HCT116 (cell line): ENCODE results near the gene IFNL2. TPM values are rescaled to one million over a fixed set of nuclear protein-coding genes. Genes with fewer than 3 reads are reported as not detected.

Experiments used
- ATAC-seq: fragments of 200-7000 bp; cut with Tn5 transposase; 2 replicates; pipeline ENCODE4 v1.9.1; 2020; ENCODE audit warnings: mild to moderate bottlenecking, moderate library complexity
- BruUV-seq: library from RNA; stranded (reverse); fragments of 400-500 nt; replicated peaks from 2 replicates; lab custom pipeline; 2021; lab: Mats Ljungman, UMichigan
- CTCF ChIA-PET: fragments of 300-600 bp; sonication (Branson Sonifier 250); formaldehyde crosslinking; loops from one replicate; lab custom pipeline; 2021; ENCODE audit warnings: antibody characterized with exemption; lab: Charles Lee
- POLR2A ChIA-PET: fragments of 300-600, 350-600 bp; sonication (Branson Sonifier 250); formaldehyde crosslinking; loops from one replicate; lab custom pipeline; 2021; ENCODE audit warnings: antibody characterized with exemption; lab: Charles Lee
- RAD21 ChIA-PET, 2 experiments: fragments of 300-600 bp; sonication (Branson Sonifier 250); formaldehyde crosslinking; loops; one replicate each; lab custom pipeline; 2023; ENCODE audit warnings: low total read pairs in 2 of 2; ENCODE audit not compliant: uncharacterized antibody in 2 of 2, unreplicated experiment in 2 of 2, low non-redundant PET in 1 of 2; lab: Charles Lee
- DNase-seq: peaks from one replicate; pipeline ENCODE4 v3.0.0-alpha.2; 2010; ENCODE audit warnings: low read depth, low spot score
- H2AFZ ChIP-seq: fragments of 200-600 bp; shearing (Covaris generic), sonication (generic); 2 replicates; pipeline ENCODE4 v1.6.1; 2017; ENCODE audit warnings: low read depth, mixed run types, mixed read lengths, antibody characterized with exemption, low read length; ENCODE audit not compliant: poor library complexity, severe bottlenecking
- H3K27ac ChIP-seq: 2 replicates; pipeline ENCODE4 v1.5.1; 2012; ENCODE audit warnings: low read depth, low read length
- H3K27me3 ChIP-seq: fragments of 200-600 bp; sonication (generic); 2 replicates; pipeline ENCODE4 v1.6.1; 2016; ENCODE audit warnings: mixed run types, low read length, mixed read lengths; ENCODE audit not compliant: insufficient read depth
- H3K36me3 ChIP-seq, 2 experiments: fragments of 200-500 bp in 1 of 2; fragments of 200-600 bp in 1 of 2; sonication (Bioruptor generic) in 1 of 2; sonication (generic) in 1 of 2; 2 replicates each; pipeline versions ENCODE4 v1.5.1 to v1.6.1; 2014 to 2016; ENCODE audit warnings: low read length in 2 of 2, inconsistent platforms in 1 of 2, mixed read lengths in 1 of 2, mixed run types in 1 of 2; ENCODE audit not compliant: insufficient read depth in 2 of 2, control insufficient read depth in 1 of 2
- H3K4me1 ChIP-seq, 2 experiments: fragments of 200-600 bp in 1 of 2; sonication (generic) in 1 of 2; 2 replicates each; pipeline versions ENCODE4 v1.5.1 to v1.6.1; 2012 to 2017; ENCODE audit warnings: low read length in 2 of 2, inconsistent platforms in 1 of 2, mild to moderate bottlenecking in 1 of 2, mixed read lengths in 1 of 2, mixed run types in 1 of 2, moderate library complexity in 1 of 2; ENCODE audit not compliant: insufficient read depth in 2 of 2, control insufficient read depth in 1 of 2
- H3K4me2 ChIP-seq: fragments of 200-600 bp; sonication (generic); 2 replicates; pipeline ENCODE4 v1.6.1; 2017; ENCODE audit warnings: mixed run types, low read length, mixed read lengths
- H3K4me3 ChIP-seq, 2 experiments: fragments of 200-600 bp in 1 of 2; sonication (generic) in 1 of 2; replicated peaks in 1 of 2; 2 replicates each; pipeline ENCODE4 v1.5.1; 2011 to 2016; ENCODE audit warnings: low read length in 2 of 2, control low read depth in 1 of 2, low read depth in 1 of 2, mild to moderate bottlenecking in 1 of 2, mixed read lengths in 1 of 2, mixed run types in 1 of 2
- H3K79me2 ChIP-seq: fragments of 200-600 bp; sonication (generic); 2 replicates; pipeline ENCODE4 v1.6.1; 2017; ENCODE audit warnings: mild to moderate bottlenecking, mixed run types, low read length, moderate library complexity, mixed read lengths; ENCODE audit not compliant: insufficient read depth
- H3K9ac ChIP-seq: fragments of 200-600 bp; sonication (generic); 2 replicates; pipeline ENCODE4 v1.6.1; 2016; ENCODE audit warnings: low read length, mixed read lengths
- H3K9me2 ChIP-seq: fragments of 200-600 bp; sonication (generic), shearing (Covaris generic); 2 replicates; pipeline ENCODE4 v1.6.1; 2017; ENCODE audit warnings: mixed run types, mild to moderate bottlenecking, moderate library complexity; ENCODE audit not compliant: insufficient read depth
- H3K9me3 ChIP-seq, 2 experiments: fragments of 200-500 bp in 1 of 2; fragments of 200-600 bp in 1 of 2; sonication (Bioruptor generic) in 1 of 2; sonication (generic) in 1 of 2; 2 replicates each; pipeline ENCODE4 v1.6.1; 2014 to 2017; ENCODE audit warnings: low read length in 2 of 2, mixed read lengths in 2 of 2, inconsistent platforms in 1 of 2, low read depth in 1 of 2, mild to moderate bottlenecking in 1 of 2, mixed run types in 1 of 2, moderate library complexity in 1 of 2; ENCODE audit not compliant: control insufficient read depth in 1 of 2, insufficient read depth in 1 of 2
- H4K20me1 ChIP-seq: fragments of 200-600 bp; sonication (generic), shearing (Covaris generic); 2 replicates; pipeline ENCODE4 v1.6.1; 2017; ENCODE audit warnings: mixed run types, mild to moderate bottlenecking, moderate library complexity; ENCODE audit not compliant: insufficient read depth
- CEBPB ChIP-seq: IDR thresholded peaks from 2 replicates; pipeline ENCODE4 v1.6.1; 2012; ENCODE audit warnings: low read depth
- ELF1 ChIP-seq: IDR thresholded peaks from 2 replicates; pipeline ENCODE4 v1.6.1; 2012; ENCODE audit warnings: low read depth, borderline replicate concordance
- FOSL1 ChIP-seq: IDR thresholded peaks from 2 replicates; pipeline ENCODE4 v1.6.1; 2012; ENCODE audit warnings: low read depth
- JUND ChIP-seq: IDR thresholded peaks from 2 replicates; pipeline ENCODE4 v1.6.1; 2012
- POLR2AphosphoS5 ChIP-seq: IDR thresholded peaks from 2 replicates; pipeline ENCODE4 v1.6.1; 2011; ENCODE audit warnings: mild to moderate bottlenecking, low read depth, low read length, moderate library complexity
- REST ChIP-seq: IDR thresholded peaks from 2 replicates; pipeline ENCODE4 v1.6.1; 2012; ENCODE audit warnings: low read depth
- SRF ChIP-seq: IDR thresholded peaks from 2 replicates; pipeline ENCODE4 v1.6.1; 2012; ENCODE audit warnings: low read depth
- YY1 ChIP-seq: IDR thresholded peaks from 2 replicates; pipeline ENCODE4 v1.6.1; 2011; ENCODE audit warnings: low read length, low read depth, moderate library complexity, mild to moderate bottlenecking; ENCODE audit not compliant: insufficient replicate concordance; ENCODE audit errors: extremely low read depth
- ZFX ChIP-seq: fragments of 450-650 bp; IDR thresholded peaks from 2 replicates; pipeline ENCODE4 v1.6.1; 2017
- ZNF274 ChIP-seq: fragments of 200-500 bp; sonication (Bioruptor generic); IDR thresholded peaks from 2 replicates; pipeline ENCODE4 v1.6.1; 2014; ENCODE audit warnings: mild to moderate bottlenecking, low read depth, low read length, inconsistent platforms
- intact Hi-C: fragments of 100-400 bp; cut with micrococcal nuclease; formaldehyde crosslinking; loops from 2 replicates; pipeline ENCODE4 v1.10.0; 2022
- total RNA-seq: library from RNA; stranded (reverse); gene quantifications from one replicate; pipeline ENCODE4 v1.2.1, GENCODE V29; 2021; ENCODE audit not compliant: unreplicated experiment
- TF ChIP-seq, protein P1 (sequence below), 3 experiments: fragments of 200-600 bp in 1 of 3; sonication (generic) in 1 of 3; IDR thresholded peaks in 2 of 3; conservative IDR thresholded peaks in 1 of 3; 2 replicates each; pipeline ENCODE4 v1.5.1; 2012 to 2017; ENCODE audit warnings: low read depth in 2 of 3, low read length in 2 of 3, antibody characterized with exemption in 1 of 3, borderline replicate concordance in 1 of 3, control low read depth in 1 of 3, mild to moderate bottlenecking in 1 of 3, mixed read lengths in 1 of 3, mixed run types in 1 of 3, moderate library complexity in 1 of 3; ENCODE audit not compliant: insufficient read depth in 1 of 3

Gene IFNL2
- total RNA-seq, 1 experiment from 2014 or later = not detected

DNA sequence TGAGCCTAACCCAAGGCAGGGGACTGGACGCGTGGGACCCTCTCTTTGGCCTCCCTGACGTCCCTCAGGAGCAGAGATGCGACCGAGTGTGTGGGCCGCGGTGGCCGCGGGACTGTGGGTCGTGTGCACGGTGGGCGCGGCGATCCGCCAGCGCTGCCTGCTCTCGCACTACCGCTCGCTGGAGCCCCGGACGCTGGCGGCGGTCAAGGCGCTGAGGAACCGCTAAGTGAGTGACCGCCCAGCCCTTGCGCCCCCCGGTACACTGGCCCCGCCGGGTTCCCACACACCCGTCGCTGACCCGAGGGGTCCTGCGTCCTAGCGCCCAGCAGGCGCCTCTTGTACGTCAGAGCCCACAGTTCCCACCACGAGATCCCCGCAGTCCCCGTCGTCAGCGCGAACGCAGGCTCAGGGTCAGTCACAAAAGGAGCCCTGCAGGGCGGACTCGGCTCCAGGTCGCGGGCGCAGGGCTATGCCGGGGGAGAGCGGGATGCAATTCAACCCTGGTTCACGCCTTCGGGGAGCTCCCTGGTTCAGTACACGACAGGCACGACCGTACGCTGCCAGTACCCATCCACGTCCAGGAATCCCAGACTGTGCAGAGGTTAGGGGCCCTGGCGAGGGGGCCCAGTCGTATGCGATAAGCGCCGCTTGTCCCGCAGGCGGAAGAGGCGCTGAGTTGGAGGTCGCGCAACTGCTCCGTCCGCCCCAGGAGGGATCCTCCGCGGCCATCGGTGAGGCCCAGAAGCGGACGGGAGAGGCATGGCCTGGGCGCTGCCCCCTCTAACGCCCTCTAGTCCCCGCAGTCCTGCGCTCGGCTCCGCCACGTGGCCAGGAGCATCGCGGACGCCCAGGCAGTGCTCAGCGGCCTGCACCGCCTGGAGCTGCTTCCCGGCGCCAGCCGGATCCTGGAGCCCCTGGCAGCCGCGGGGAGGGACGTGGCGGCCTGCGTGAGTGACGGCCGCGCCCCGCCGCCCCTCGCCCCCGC is 3.6 kb upstream of the IFNL2 start:
- intact Hi-C loops = no loop called here
- CTCF ChIA-PET = no interaction called here
- no TSS peak for BruUV-seq
- TF ChIP-seq FOSL1 = no peak
- no peak for TF ChIP-seq POLR2AphosphoS5
- TF ChIP-seq, protein P1, sequence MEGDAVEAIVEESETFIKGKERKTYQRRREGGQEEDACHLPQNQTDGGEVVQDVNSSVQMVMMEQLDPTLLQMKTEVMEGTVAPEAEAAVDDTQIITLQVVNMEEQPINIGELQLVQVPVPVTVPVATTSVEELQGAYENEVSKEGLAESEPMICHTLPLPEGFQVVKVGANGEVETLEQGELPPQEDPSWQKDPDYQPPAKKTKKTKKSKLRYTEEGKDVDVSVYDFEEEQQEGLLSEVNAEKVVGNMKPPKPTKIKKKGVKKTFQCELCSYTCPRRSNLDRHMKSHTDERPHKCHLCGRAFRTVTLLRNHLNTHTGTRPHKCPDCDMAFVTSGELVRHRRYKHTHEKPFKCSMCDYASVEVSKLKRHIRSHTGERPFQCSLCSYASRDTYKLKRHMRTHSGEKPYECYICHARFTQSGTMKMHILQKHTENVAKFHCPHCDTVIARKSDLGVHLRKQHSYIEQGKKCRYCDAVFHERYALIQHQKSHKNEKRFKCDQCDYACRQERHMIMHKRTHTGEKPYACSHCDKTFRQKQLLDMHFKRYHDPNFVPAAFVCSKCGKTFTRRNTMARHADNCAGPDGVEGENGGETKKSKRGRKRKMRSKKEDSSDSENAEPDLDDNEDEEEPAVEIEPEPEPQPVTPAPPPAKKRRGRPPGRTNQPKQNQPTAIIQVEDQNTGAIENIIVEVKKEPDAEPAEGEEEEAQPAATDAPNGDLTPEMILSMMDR (IDR thresholded peaks at IDR 0.05 in 2 of 3, conservative IDR thresholded peaks at IDR 0.05 in 1 of 3; ENCODE audit: borderline replicate concordance in 1 of 3, insufficient read depth in 1 of 3, low read depth in 2 of 3, low read length in 2 of 3) = no peak
- TF ChIP-seq CEBPB = no peak
- no peak for TF ChIP-seq SRF
- TF ChIP-seq ELF1 = no peak
- TF ChIP-seq ZNF274 = no peak
- TF ChIP-seq REST = no peak
- no peak for TF ChIP-seq YY1
- no peak for TF ChIP-seq ZFX
- no peak for TF ChIP-seq JUND
- TF ChIP-seq, all 23 proteins: peak for 0
- H3K36me3 ChIP-seq = no peaks in the 10 kb centered on the region
- H3K9me3 ChIP-seq = no peaks in the 10 kb centered on the region
- no peaks in the 10 kb centered on the region for H4K20me1 ChIP-seq
- no peak overlapping the region for H3K9ac ChIP-seq
- no peak overlapping the region for H3K4me2 ChIP-seq
- H3K4me3 ChIP-seq = no peak overlapping the region
- H3K27me3 ChIP-seq = no peaks in the 10 kb centered on the region
- no peaks in the 10 kb centered on the region for H3K4me1 ChIP-seq
- ChIA-PET RAD21 (no interaction called here), POLR2A (no interaction called here)
- H2AFZ ChIP-seq = no peak overlapping the region
- H3K9me2 ChIP-seq = no peaks in the 10 kb centered on the region
- H3K27ac ChIP-seq = no peak overlapping the region
- H3K79me2 ChIP-seq = no peaks in the 10 kb centered on the region
- no peak for DNase-seq
- ATAC-seq = no peak
